ENCODE data around the gene NTS.

The NTS gene

DNA sequence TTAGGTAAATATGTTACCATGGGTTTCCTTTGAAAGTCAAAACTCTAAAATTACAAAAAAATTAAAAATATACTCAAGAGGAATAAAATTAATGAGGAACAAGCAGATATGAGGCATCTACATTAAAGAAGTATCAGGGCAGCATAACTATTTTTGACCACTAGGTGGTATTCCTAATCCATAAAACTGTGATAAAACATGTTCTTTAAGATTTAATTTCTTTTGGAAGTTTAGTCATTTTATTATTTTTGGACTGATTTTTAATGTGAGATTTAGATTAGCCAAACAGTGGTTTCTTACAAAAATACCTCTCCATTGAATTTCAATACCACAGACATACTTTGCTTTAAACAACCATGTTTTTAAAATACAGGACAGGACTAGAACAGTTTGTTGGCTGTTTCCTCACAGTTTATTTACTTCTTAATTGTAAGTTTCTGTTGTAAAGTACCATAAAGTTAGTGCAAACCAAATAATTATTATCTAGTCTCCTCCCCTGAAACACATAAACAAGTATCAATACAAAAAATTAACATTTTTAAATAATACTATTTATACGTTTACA, 49.8 kb downstream of the NTS start:
- DNase-seq (ENCODE audit: low read depth), result no peak

DNA sequence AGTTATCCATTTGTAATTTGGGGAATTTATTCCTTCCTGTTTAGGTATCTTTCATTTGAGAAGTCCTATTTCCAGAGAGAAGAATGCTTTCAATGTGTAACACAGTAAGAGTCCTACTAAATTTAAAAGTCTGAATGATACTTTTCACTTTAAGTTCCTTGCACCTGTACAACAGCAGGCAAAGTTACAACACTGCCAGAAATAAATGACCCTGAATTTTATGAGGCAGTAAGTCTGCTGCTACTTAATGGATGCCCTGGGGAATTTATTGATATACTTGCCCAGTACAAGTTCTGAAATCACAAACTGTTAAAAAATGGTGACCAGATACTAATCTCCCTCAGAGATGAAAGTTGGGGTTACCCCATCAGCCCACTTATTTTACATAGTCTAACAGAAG, 53.1 kb downstream of the NTS start:
- DNase-seq (ENCODE audit: low read depth), result no peak
